ENCODE measurements around the gene STAMBPL1.

Gene STAMBPL1

GRCh38 chr10:88832376-88832775 is 47.7 kb upstream of the STAMBPL1 start:
- Histone ChIP-seq H3K4me1 (ENCODE audit: insufficient read depth, low read length, poor library complexity, severe bottlenecking) (peaks cover 49% of the 10 kb centered on the region), H3K9ac (ENCODE audit: low read depth, low read length, poor library complexity, severe bottlenecking) (no peak overlapping the region), H3K4me2 (ENCODE audit: low read depth, low read length, poor library complexity, severe bottlenecking) (peak overlapping the region; percentile 55), H3K79me2 (ENCODE audit: insufficient read depth, low read length) (no peaks in the 10 kb centered on the region), H3K9me3 (ENCODE audit: insufficient read depth, low read depth, low read length) (no peaks in the 10 kb centered on the region), H3K27me3 (ENCODE audit: insufficient read depth, low read length, poor library complexity, severe bottlenecking) (no peaks in the 10 kb centered on the region), H2AFZ (ENCODE audit: low read length) (no peak overlapping the region; the same call in 1 of the 2 replicates), H3K36me3 (ENCODE audit: insufficient read depth, low read length) (no peaks in the 10 kb centered on the region), H3K9me2 (replicated peaks; ENCODE audit: low read depth, low read length) (no peaks in the 10 kb centered on the region), H3F3A (ENCODE audit: low read depth) (no peaks in the 10 kb centered on the region), H4K20me1 (ENCODE audit: insufficient read depth, low read length, poor library complexity, severe bottlenecking) (no peaks in the 10 kb centered on the region), H3K4me3 (ENCODE audit: low read length, poor library complexity, severe bottlenecking) (no peak overlapping the region)
- TF ChIP-seq CTCF (conservative IDR thresholded peaks at IDR 0.05; ENCODE audit: low read length) (no peak), EZH2phosphoT487 (IDR thresholded peaks at IDR 0.05; ENCODE audit: borderline replicate concordance) (no peak)

GRCh38 chr10:88833156-88833555 is 46.9 kb upstream of the STAMBPL1 start:
- Histone ChIP-seq H3K36me3 (ENCODE audit: insufficient read depth, low read length) (no peaks in the 10 kb centered on the region), H3K4me2 (ENCODE audit: low read depth, low read length, poor library complexity, severe bottlenecking) (peak overlapping the region; percentile 55)

GRCh38 chr10:88833723-88834122 is 46.3 kb upstream of the STAMBPL1 start:
- no peaks in the 10 kb centered on the region for H3K79me2 ChIP-seq (ENCODE audit: insufficient read depth, low read length)
- H4K20me1 ChIP-seq (ENCODE audit: insufficient read depth, low read length, poor library complexity, severe bottlenecking): no peaks in the 10 kb centered on the region
- TF ChIP-seq EZH2phosphoT487 (IDR thresholded peaks at IDR 0.05; ENCODE audit: borderline replicate concordance) (no peak), CTCF (conservative IDR thresholded peaks at IDR 0.05; ENCODE audit: low read length) (no peak)
- H3K27me3 ChIP-seq (ENCODE audit: insufficient read depth, low read length, poor library complexity, severe bottlenecking): no peaks in the 10 kb centered on the region
- peak overlapping the region; percentile 33 for H3K9ac ChIP-seq (ENCODE audit: low read depth, low read length, poor library complexity, severe bottlenecking)
- H3K4me2 ChIP-seq (ENCODE audit: low read depth, low read length, poor library complexity, severe bottlenecking): peak overlapping the region; percentile 55
- no peaks in the 10 kb centered on the region for H3K9me2 ChIP-seq (replicated peaks; ENCODE audit: low read depth, low read length)
- no peaks in the 10 kb centered on the region for H3F3A ChIP-seq (ENCODE audit: low read depth)
- peak overlapping the region; percentile 28 for H3K4me3 ChIP-seq (ENCODE audit: low read length, poor library complexity, severe bottlenecking)
- H2AFZ ChIP-seq (ENCODE audit: low read length): peak overlapping the region; percentile 72
- H3K9me3 ChIP-seq (ENCODE audit: insufficient read depth, low read depth, low read length): no peaks in the 10 kb centered on the region
- H3K36me3 ChIP-seq (ENCODE audit: insufficient read depth, low read length): no peaks in the 10 kb centered on the region
- peaks cover 42% of the 10 kb centered on the region for H3K4me1 ChIP-seq (ENCODE audit: insufficient read depth, low read length, poor library complexity, severe bottlenecking)

More at GRCh38 chr10:88833156-88833555, 46.9 kb upstream of the STAMBPL1 start:
- Histone ChIP-seq H3K4me3 (ENCODE audit: low read length, poor library complexity, severe bottlenecking) (peak overlapping the region; percentile 28), H3K9me2 (replicated peaks; ENCODE audit: low read depth, low read length) (no peaks in the 10 kb centered on the region), H3K27me3 (ENCODE audit: insufficient read depth, low read length, poor library complexity, severe bottlenecking) (no peaks in the 10 kb centered on the region), H3K9ac (ENCODE audit: low read depth, low read length, poor library complexity, severe bottlenecking) (peak overlapping the region; percentile 33), H3K4me1 (ENCODE audit: insufficient read depth, low read length, poor library complexity, severe bottlenecking) (peaks cover 45% of the 10 kb centered on the region), H3F3A (ENCODE audit: low read depth) (no peaks in the 10 kb centered on the region), H3K9me3 (ENCODE audit: insufficient read depth, low read depth, low read length) (no peaks in the 10 kb centered on the region), H4K20me1 (ENCODE audit: insufficient read depth, low read length, poor library complexity, severe bottlenecking) (no peaks in the 10 kb centered on the region), H3K79me2 (ENCODE audit: insufficient read depth, low read length) (no peaks in the 10 kb centered on the region), H2AFZ (ENCODE audit: low read length) (peak overlapping the region; percentile 72)
- no peak for TF ChIP-seq EZH2phosphoT487 (IDR thresholded peaks at IDR 0.05; ENCODE audit: borderline replicate concordance)
- TF ChIP-seq CTCF (conservative IDR thresholded peaks at IDR 0.05; ENCODE audit: low read length): no peak
